HG02885 (cell line): Measurements from ENCODE around the gene PCDHGC5.

Source experiments
- ATAC-seq: cut with Tn5 transposase; IDR thresholded peaks from one replicate; pipeline ENCODE4 v1.9.1; 2021; ENCODE audit warnings: mild to moderate bottlenecking; ENCODE audit not compliant: unreplicated experiment, poor library complexity

PCDHGC5 gene

GRCh38 chr5:141511771-141512325 lies 23.0 kb downstream of the PCDHGC5 start:
- ATAC-seq: no peak

GRCh38 chr5:141512390-141512910 lies 23.6 kb downstream of the PCDHGC5 start:
- no peak for ATAC-seq

GRCh38 chr5:141512911-141513626 lies 24.2 kb downstream of the PCDHGC5 start:
- no peak for ATAC-seq

GRCh38 chr5:141513627-141514329 lies 24.9 kb downstream of the PCDHGC5 start:
- ATAC-seq: peak; percentile 39

- peak; percentile 13 for ATAC-seq
Measured at GRCh38 chr5:141514330-141515133, 25.7 kb downstream of the PCDHGC5 start.

GRCh38 chr5:141515141-141515540 lies 26.3 kb downstream of the PCDHGC5 start:
- no peak for ATAC-seq

- no peak for ATAC-seq
Measured at GRCh38 chr5:141515946-141516671, 27.2 kb downstream of the PCDHGC5 start.

- ATAC-seq: no peak
Measured at GRCh38 chr5:141516672-141517025, 27.8 kb downstream of the PCDHGC5 start.

- ATAC-seq: no peak
Measured at GRCh38 chr5:141517312-141517711, 28.4 kb downstream of the PCDHGC5 start.

GRCh38 chr5:141517880-141518617 lies 29.2 kb downstream of the PCDHGC5 start:
- no peak for ATAC-seq

- no peak for ATAC-seq
Measured at GRCh38 chr5:141518618-141519015, 29.7 kb downstream of the PCDHGC5 start.

- no peak for ATAC-seq
Measured at GRCh38 chr5:141519605-141520565, 31.0 kb downstream of the PCDHGC5 start.

GRCh38 chr5:141521244-141521781 lies 32.4 kb downstream of the PCDHGC5 start:
- no peak for ATAC-seq

GRCh38 chr5:141522301-141522700 lies 33.4 kb downstream of the PCDHGC5 start:
- ATAC-seq: no peak

- ATAC-seq: no peak
Measured at GRCh38 chr5:141523991-141524390, 35.1 kb downstream of the PCDHGC5 start.

GRCh38 chr5:141524604-141525597 lies 36.0 kb downstream of the PCDHGC5 start:
- peak; percentile 80 for ATAC-seq

- ATAC-seq: no peak
Measured at GRCh38 chr5:141525653-141526052, 36.8 kb downstream of the PCDHGC5 start.
